Stimulated activated CD4-positive, alpha-beta T cell treated with anti-CD3 and anti-CD28 coated beads, Interleukin-2, amount 100 ng/mL, for 24 hours (primary cell): ENCODE measurements around the gene LATS1.

Experiments used
- DNase-seq, 2 donors: peaks; one replicate each; pipeline ENCODE4 v3.0.0-alpha.2; 2020

The LATS1 gene

DNA sequence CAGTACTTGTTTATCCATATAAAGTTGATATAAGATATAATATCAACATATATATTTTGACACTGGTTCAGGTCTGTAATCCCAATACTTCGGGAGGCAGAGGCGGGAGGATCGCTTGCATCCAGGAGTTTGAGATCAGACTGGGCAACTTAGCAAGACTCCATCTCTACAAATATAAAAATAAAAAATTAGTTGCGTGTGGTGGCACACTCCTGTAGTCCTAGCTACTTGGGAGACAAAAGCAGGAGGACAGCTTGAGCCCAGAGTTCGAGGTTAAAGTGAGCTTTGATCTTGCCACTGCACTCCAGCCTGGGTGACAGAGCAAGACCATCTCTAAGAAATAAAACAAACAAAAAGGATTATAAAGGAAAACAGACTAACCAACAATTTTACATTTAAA is 60.5 kb downstream of the LATS1 start:
- DNase-seq: no peak

DNA sequence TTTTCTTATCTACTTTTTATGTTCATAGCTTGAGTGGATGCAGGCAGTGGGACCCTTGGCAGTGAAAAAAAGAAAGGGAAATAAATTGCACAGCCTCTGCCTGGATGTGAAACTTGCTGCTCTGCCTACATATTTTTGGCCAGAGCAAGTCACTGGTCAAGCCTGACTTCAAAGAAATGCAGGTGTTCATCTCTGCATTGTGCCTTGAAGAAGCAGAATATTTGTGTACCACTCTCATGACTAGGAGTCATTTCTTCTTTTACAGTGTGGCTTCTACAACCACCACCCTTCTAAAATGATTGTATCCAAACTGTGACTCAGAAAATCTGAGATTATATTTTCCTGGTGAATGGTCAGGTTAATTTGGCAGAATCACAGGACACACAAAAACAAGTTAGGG is 66.8 kb downstream of the LATS1 start:
- DNase-seq: no peak

DNA sequence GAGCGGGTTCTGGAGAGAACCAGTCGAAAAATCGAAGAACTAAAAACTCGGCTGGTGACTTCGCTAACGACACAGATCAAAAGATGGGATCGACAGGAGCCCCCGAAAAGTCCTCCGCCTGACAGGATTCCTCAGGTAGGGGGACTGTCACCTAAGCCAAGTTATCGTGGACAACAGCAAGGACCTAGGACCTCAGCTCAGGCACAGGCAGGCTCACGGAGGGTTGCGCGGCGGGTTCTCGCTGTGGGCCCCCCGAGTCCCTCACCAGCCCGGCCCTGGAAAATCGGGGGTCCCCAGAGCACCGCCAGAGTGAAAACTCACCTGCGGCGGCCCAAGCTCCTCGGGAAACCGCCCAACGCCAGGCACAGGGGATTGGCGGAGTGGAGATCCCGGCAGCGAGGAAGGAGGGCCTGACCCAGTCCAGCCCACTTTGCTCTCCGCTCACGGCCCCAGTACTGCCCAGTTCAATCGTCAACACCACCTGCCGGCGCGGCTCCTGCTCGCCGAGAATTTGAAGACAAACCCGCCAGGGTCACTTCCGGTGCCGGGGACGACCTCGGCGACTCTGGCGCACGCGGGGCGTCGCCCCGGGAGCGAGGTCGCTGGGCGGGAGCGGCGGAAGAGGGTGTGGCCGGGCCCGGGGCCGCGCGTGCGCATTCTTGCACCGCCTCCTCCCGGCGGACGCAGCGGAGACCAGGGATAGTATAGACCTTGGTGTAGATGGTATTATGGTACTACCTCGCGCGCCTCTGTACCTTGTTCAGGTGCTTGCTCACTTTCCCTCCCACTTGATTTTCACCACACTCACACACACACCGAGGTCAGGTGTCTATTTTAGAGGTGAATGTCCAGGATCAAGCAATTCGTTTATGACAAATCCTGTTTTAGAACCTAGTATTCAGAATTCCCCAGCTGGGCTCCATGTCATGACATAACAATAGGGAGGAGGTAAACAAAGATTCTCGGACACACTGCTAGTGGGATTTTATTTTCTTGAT is 69.5 kb downstream of the LATS1 start, which contains the start of gene KATNA1:
TSS of gene KATNA1 (minus strand) at position 567 of the 998 bp plus-strand sequence. CDS start 10,167 bp downstream, outside the sequence.
- peak; percentile 89 to 93 for DNase-seq

DNA sequence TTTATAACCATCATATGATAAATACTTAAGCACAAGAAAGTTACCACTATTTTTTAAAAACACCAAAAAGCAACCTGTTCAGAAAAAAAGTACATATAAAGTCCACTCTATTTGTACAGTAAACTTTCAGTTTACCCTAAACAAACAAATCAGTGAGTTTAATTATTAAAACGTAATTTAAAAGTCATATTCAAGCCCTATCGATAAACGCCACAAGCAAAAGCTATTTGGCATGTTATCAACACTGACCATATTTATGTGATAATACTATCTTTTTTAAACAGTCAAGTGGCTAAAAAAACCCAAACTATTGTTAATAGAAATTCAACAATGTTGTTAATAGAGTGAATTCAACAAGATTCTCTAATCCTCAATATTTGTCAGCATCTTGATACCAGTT is 71.3 kb downstream of the LATS1 start:
- DNase-seq: no peak

DNA sequence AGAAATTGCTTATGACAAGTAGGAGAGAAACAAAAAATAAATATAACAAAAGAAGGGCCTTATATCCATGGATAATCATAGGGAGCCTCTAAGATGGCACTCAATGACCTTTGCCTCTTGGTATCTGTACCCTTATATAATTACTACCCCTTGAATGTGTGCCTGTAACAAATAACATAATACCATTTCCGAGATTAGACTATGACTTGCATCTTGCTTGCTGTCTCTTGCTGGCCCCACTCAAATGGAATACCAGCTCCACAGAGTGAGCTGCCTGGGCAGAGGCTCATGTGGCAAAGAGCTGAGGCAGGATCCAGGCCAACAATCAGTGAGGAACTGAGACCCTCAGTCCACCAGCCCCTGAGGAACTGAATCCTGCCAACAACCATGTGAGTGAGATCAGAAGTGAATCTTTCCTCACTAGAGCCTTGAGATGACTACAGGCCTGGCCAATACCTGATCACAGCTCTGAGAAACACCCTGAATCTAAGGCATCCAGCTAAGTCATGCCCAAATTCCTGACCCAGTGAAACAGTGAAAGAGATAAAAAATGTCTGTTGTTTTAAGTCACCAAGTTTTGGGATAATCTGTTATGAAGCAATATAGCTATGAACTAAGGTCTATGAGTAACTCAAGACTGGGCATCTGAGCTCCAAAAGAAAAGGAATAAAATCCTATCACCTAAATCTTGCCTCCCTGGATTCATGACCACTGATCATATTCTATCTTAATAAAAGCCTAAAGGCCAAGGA is 74.9 kb downstream of the LATS1 start:
- no peak for DNase-seq

DNA sequence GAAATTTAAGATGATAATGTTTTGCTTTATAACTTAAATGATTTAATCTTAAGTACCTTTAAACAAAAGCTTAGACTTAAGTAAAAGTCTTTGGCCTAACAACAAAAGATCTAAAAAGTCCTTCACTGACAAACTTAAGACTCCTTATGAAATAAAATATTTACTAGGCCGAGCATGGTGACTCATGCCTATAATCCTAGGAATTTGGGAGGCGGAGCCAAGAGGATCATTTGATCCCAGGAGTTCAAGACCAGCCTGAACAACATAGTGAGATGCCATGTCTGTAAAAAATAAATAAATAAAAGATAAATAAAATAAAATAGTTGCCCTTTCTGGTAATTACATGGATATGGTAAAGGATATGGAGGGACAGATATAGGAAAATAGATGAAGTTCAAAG is 81.8 kb downstream of the LATS1 start:
- DNase-seq: no peak

DNA sequence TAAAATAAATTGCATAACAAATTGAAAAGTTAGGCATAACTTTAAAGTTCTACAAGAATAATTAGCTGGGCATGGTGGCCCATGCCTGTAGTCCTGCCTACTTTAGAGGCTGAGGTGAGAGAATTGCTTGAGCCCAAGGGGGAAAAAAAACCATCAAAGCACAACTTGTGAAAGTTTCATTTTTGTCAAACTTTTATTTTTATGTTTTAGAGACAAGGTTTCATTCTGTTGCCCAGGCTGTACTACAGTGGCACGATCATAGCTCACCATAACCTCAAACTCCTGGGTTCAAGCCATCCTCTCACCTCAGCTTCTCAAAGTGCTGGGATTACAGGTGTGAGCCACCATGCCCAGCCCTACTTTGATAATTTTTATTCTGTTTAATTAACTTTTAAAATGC is 83.6 kb downstream of the LATS1 start:
- DNase-seq: no peak

DNA sequence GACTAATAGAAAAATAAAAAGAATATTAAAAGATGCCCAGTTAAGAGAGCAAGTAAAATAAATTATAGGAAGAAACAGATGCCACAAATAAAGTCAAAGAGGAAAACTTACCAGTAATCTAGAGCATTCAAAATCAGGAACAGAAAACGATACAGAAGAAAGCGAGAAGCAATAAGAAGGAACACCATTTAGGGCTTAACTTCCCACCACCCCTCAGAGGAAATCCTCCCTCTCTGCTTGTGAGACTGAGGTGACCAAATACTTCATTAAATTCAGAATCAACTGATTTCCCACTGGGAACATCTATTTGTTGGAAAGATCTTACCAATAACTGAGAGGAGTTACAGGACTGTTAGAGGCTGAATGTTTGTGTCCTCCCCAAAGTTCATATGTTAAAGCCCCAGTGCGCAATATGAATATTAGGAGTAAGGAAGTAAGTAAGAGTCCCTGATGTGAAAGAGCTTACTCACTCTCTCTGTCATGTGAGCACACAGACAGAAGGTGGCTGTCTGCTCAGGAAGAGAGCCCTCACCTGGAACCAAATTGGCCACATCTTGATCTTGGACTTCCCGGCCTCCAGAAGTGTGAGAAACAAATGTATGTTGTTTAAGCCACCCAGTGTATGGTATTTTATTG is 88.9 kb downstream of the LATS1 start:
- no peak for DNase-seq

DNA sequence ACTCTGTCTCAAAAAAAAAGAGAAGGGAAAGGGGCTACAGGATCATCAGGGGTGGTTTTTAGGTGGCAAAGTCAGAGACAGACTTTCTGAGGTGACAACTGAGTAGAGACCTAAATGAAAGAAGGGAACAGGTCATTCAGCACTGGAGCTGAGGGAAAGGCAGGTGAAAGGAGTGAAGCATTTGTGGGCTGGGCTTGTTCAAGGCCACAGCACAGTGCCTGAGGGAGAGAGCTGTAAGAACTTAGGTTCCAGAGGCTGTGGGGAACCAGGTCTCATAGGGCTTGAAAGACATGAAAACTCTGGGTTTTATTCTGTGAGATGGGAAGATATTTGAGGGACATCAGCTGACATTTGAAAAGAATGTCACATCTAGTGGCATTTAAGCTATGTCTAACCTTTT is 90.2 kb downstream of the LATS1 start:
- no peak for DNase-seq

DNA sequence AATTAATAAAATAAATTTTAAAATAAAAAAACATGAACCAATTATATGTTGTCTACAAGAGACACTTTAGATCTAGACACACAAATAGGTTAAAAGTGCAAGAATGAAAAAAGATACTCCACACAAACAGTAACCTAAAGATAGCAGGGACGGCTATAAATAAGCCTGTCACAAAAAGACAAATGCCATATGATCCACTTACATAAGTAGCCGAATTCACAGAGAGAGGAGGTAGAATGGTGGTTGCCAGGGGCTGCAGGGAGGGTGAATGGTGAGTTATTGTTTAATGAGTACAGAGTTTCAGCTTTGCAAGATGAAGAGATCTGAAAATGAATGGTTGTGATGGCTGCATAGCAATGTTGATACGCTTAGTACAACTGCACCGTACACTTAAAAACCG is 102.1 kb downstream of the LATS1 start:
- DNase-seq: no peak

DNA sequence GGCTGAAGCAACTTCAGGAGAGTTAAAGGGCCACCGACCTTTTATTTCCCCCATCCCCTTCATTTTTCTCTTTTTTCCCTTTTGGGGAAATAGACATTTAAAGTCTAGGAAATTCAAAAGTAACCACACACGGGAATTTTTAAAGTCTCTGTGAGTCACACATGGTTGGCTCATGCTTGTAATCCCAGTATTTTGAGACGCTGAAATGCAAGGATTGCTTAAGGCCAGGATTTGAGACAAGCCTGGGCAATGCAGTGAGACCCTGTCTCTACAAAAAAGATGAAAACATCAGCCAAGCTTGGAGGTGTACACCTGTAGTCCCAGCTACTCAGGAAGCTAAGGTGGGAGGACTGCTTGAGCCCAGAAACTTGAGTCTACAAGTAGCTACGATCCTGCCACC is 103.6 kb downstream of the LATS1 start:
- no peak for DNase-seq

DNA sequence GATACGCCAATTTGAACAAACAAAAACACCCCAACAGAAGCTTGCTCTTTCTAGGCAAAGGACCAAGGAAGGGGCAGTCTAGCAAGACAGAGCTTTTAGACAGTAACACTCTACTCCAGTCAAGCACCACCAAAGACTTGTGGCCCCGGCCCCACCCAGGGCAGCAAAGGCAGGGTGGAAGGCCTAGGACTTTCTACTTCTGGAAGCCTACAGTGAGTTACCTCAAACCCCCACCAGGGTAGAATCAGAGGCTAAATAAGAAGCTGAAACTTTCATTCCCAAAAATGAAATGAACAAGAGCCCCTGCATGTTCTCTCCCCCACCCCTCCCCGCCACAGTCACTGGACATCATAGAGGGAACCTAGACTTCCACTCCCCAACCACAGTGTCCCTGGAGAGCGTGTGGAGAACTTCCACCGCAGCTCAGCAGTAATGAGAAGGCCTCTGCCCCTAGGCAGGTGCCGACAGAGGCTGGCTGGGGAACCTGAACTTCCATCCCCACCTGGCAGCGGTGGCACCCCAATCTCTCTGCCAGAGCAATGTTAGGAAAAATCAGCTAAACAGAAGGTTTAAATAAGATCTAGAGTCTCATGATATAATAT is 109.4 kb downstream of the LATS1 start:
- DNase-seq: no peak
